ENCODE data around the gene PTPN4.
A peak's percentile ranks its signal among the peaks of the same experiment; 100 is the strongest.

PTPN4 gene
- total RNA-seq: 2.1 to 26.7 (median 13.1) reads per million in 18 experiments

- DNase-seq: peak; percentile 94 to 96
These were observed at the start of gene PTPN4 for GRCh38 chr2:119759451-119760236. Gene PTPN4 (plus strand): TSS chr2:119759922. CDS start chr2:119809854, 49,932 bp downstream.

- DNase-seq: no peak
These were observed 49.4 kb upstream of the PTPN4 start for GRCh38 chr2:119710281-119710680.

- no peak for DNase-seq
These were observed 48.4 kb upstream of the PTPN4 start for GRCh38 chr2:119711352-119711751.

GRCh38 chr2:119712571-119712970, 47.2 kb upstream of the PTPN4 start:
- no peak for DNase-seq

- DNase-seq: no peak
These were observed 45.8 kb upstream of the PTPN4 start for GRCh38 chr2:119713819-119714490.

GRCh38 chr2:119715409-119716283, 44.1 kb upstream of the PTPN4 start:
- no peak for DNase-seq

- DNase-seq: no peak
These were observed 43.4 kb upstream of the PTPN4 start for GRCh38 chr2:119716284-119716672.

- DNase-seq: no peak
These were observed 41.0 kb upstream of the PTPN4 start for GRCh38 chr2:119718501-119719260.

- no peak for DNase-seq
These were observed 40.5 kb upstream of the PTPN4 start for GRCh38 chr2:119719261-119719627.

GRCh38 chr2:119721043-119721442, 38.7 kb upstream of the PTPN4 start:
- DNase-seq: no peak

GRCh38 chr2:119721462-119721861, 38.3 kb upstream of the PTPN4 start:
- DNase-seq: no peak

GRCh38 chr2:119721904-119722303, 37.8 kb upstream of the PTPN4 start:
- DNase-seq: no peak

- no peak for DNase-seq
These were observed 36.5 kb upstream of the PTPN4 start for GRCh38 chr2:119723186-119723585.

GRCh38 chr2:119723784-119724467, 35.8 kb upstream of the PTPN4 start:
- DNase-seq: no peak

GRCh38 chr2:119724656-119725485, 34.9 kb upstream of the PTPN4 start:
- DNase-seq: no peak

GRCh38 chr2:119727493-119727892, 32.2 kb upstream of the PTPN4 start:
- DNase-seq: no peak

GRCh38 chr2:119728421-119728820, 31.3 kb upstream of the PTPN4 start:
- DNase-seq: no peak

GRCh38 chr2:119730671-119731177, 29.0 kb upstream of the PTPN4 start:
- DNase-seq: no peak

- no peak for DNase-seq
These were observed 27.7 kb upstream of the PTPN4 start for GRCh38 chr2:119731983-119732382.

- no peak for DNase-seq
These were observed 27.0 kb upstream of the PTPN4 start for GRCh38 chr2:119732601-119733164.
